ENCODE results near the gene AKAP17A. TPM values are rescaled to one million over a fixed set of nuclear protein-coding genes. Genes with fewer than 3 reads are reported as not detected.

AKAP17A gene, protein sequence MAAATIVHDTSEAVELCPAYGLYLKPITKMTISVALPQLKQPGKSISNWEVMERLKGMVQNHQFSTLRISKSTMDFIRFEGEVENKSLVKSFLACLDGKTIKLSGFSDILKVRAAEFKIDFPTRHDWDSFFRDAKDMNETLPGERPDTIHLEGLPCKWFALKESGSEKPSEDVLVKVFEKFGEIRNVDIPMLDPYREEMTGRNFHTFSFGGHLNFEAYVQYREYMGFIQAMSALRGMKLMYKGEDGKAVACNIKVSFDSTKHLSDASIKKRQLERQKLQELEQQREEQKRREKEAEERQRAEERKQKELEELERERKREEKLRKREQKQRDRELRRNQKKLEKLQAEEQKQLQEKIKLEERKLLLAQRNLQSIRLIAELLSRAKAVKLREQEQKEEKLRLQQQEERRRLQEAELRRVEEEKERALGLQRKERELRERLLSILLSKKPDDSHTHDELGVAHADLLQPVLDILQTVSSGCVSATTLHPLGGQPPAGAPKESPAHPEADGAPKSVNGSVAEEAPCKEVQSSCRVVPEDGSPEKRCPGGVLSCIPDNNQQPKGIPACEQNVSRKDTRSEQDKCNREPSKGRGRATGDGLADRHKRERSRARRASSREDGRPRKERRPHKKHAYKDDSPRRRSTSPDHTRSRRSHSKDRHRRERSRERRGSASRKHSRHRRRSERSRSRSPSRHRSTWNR
- polyA plus RNA-seq (2013, experiment 1 of 2) = 23.8 TPM
- 23.8 TPM for polyA plus RNA-seq (2013, experiment 2 of 2)

- Histone ChIP-seq H4K5ac (ENCODE audit: low read length) (no peak within 1 kb of the TSS), H3K9ac (ENCODE audit: low read length) (peak within 1 kb of the TSS; percentile 95), H3K56ac (ENCODE audit: low read length) (peak within 1 kb of the TSS; percentile 97), H2BK5ac (ENCODE audit: low read length) (no peak within 1 kb of the TSS), H3K23ac (ENCODE audit: low read length) (peak within 1 kb of the TSS; percentile 66), H3K18ac (ENCODE audit: low read length) (peak within 1 kb of the TSS; percentile 88), H2BK15ac (replicated peaks; ENCODE audit: low read depth) (no peak within 1 kb of the TSS), H2BK120ac (ENCODE audit: low read depth, low read length) (peak within 1 kb of the TSS; percentile 3), H4K8ac (ENCODE audit: low read depth, low read length) (no peak within 1 kb of the TSS), H3K36me3 (ENCODE audit: control insufficient read depth, insufficient read depth, low read length) (peaks cover 11% of the 10 kb centered on the region), H3K4ac (ENCODE audit: low read depth, low read length) (no peak within 1 kb of the TSS), H3K79me2 (ENCODE audit: control insufficient read depth, insufficient read depth, low read length) (peaks cover 41% of the 10 kb centered on the region), H3K4me3 (ENCODE audit: low read length) (peak within 1 kb of the TSS; percentile 92), H3K4me2 (ENCODE audit: low read length) (peak within 1 kb of the TSS; percentile 64), H3K27ac (ENCODE audit: low read depth, low read length) (peak within 1 kb of the TSS; percentile 70), H3K79me1 (ENCODE audit: low read length) (peaks cover 19% of the 10 kb centered on the region), H2AK5ac (ENCODE audit: low read length) (no peak within 1 kb of the TSS), H3K27me3 (ENCODE audit: insufficient read depth, low read length, poor library complexity) (no peaks in the 10 kb centered on the region), H3K4me1 (ENCODE audit: control insufficient read depth, low read depth, low read length) (no peaks in the 10 kb centered on the region)
- peak; percentile 98 for DNase-seq
- 80% methylated on average over 1 of the region's 66 CpGs for WGBS (ENCODE audit: extremely low coverage, insufficient coverage, low lambda C conversion rate)
Measured at GRCh38 chrX:1591102-1591862, at the start of gene AKAP17A. TSS of gene AKAP17A (plus strand) at chrX:1591604. CDS start at chrX:1593463, 1,859 bp downstream.

- Histone ChIP-seq H2BK5ac (ENCODE audit: low read length) (no peak overlapping the region), H3K79me2 (ENCODE audit: control insufficient read depth, insufficient read depth, low read length) (no peaks in the 10 kb centered on the region), H2BK15ac (replicated peaks; ENCODE audit: low read depth) (no peak overlapping the region), H3K27me3 (ENCODE audit: insufficient read depth, low read length, poor library complexity) (no peaks in the 10 kb centered on the region), H4K8ac (ENCODE audit: low read depth, low read length) (no peak overlapping the region), H3K18ac (ENCODE audit: low read length) (no peak overlapping the region), H3K4me2 (ENCODE audit: low read length) (no peak overlapping the region), H4K5ac (ENCODE audit: low read length) (no peak overlapping the region), H3K36me3 (ENCODE audit: control insufficient read depth, insufficient read depth, low read length) (no peaks in the 10 kb centered on the region), H3K9ac (ENCODE audit: low read length) (no peak overlapping the region), H3K4ac (ENCODE audit: low read depth, low read length) (no peak overlapping the region), H3K4me3 (ENCODE audit: low read length) (no peak overlapping the region), H3K79me1 (ENCODE audit: low read length) (no peaks in the 10 kb centered on the region), H3K23ac (ENCODE audit: low read length) (no peak overlapping the region), H3K56ac (ENCODE audit: low read length) (no peak overlapping the region), H2BK120ac (ENCODE audit: low read depth, low read length) (no peak overlapping the region), H2AK5ac (ENCODE audit: low read length) (no peak overlapping the region), H3K4me1 (ENCODE audit: control insufficient read depth, low read depth, low read length) (no peaks in the 10 kb centered on the region), H3K27ac (ENCODE audit: low read depth, low read length) (no peak overlapping the region)
- DNase-seq = no peak
- WGBS (ENCODE audit: extremely low coverage, insufficient coverage, low lambda C conversion rate) = no CpG with 5 or more reads among the region's 22 CpGs
Measured at GRCh38 chrX:1542994-1543725, 48.2 kb upstream of the AKAP17A start.

- WGBS (ENCODE audit: extremely low coverage, insufficient coverage, low lambda C conversion rate) = no CpG with 5 or more reads among the region's 2 CpGs
- H3K36me3 ChIP-seq (ENCODE audit: control insufficient read depth, insufficient read depth, low read length) = no peaks in the 10 kb centered on the region
- no peak overlapping the region for H2BK120ac ChIP-seq (ENCODE audit: low read depth, low read length)
- H2BK5ac ChIP-seq (ENCODE audit: low read length) = no peak overlapping the region
- no peaks in the 10 kb centered on the region for H3K27me3 ChIP-seq (ENCODE audit: insufficient read depth, low read length, poor library complexity)
- H4K5ac ChIP-seq (ENCODE audit: low read length) = no peak overlapping the region
- H3K4me1 ChIP-seq (ENCODE audit: control insufficient read depth, low read depth, low read length) = no peaks in the 10 kb centered on the region
- DNase-seq = no peak
- H3K23ac ChIP-seq (ENCODE audit: low read length) = no peak overlapping the region
- no peak overlapping the region for H3K4me3 ChIP-seq (ENCODE audit: low read length)
- H3K18ac ChIP-seq (ENCODE audit: low read length) = no peak overlapping the region
- H4K8ac ChIP-seq (ENCODE audit: low read depth, low read length) = no peak overlapping the region
- no peaks in the 10 kb centered on the region for H3K79me2 ChIP-seq (ENCODE audit: control insufficient read depth, insufficient read depth, low read length)
- H3K79me1 ChIP-seq (ENCODE audit: low read length) = no peaks in the 10 kb centered on the region
- no peak overlapping the region for H3K56ac ChIP-seq (ENCODE audit: low read length)
- no peak overlapping the region for H2BK15ac ChIP-seq (replicated peaks; ENCODE audit: low read depth)
- H3K4me2 ChIP-seq (ENCODE audit: low read length) = no peak overlapping the region
- no peak overlapping the region for H2AK5ac ChIP-seq (ENCODE audit: low read length)
- H3K9ac ChIP-seq (ENCODE audit: low read length) = no peak overlapping the region
- no peak overlapping the region for H3K27ac ChIP-seq (ENCODE audit: low read depth, low read length)
- no peak overlapping the region for H3K4ac ChIP-seq (ENCODE audit: low read depth, low read length)
Measured at GRCh38 chrX:1545776-1546408, 45.5 kb upstream of the AKAP17A start.

- Histone ChIP-seq H3K23ac (ENCODE audit: low read length) (no peak overlapping the region), H3K18ac (ENCODE audit: low read length) (no peak overlapping the region), H3K27me3 (ENCODE audit: insufficient read depth, low read length, poor library complexity) (no peaks in the 10 kb centered on the region), H2BK5ac (ENCODE audit: low read length) (no peak overlapping the region), H3K9ac (ENCODE audit: low read length) (no peak overlapping the region), H3K79me2 (ENCODE audit: control insufficient read depth, insufficient read depth, low read length) (no peaks in the 10 kb centered on the region), H3K4me2 (ENCODE audit: low read length) (no peak overlapping the region), H2BK120ac (ENCODE audit: low read depth, low read length) (no peak overlapping the region), H2BK15ac (replicated peaks; ENCODE audit: low read depth) (no peak overlapping the region), H3K56ac (ENCODE audit: low read length) (no peak overlapping the region), H3K36me3 (ENCODE audit: control insufficient read depth, insufficient read depth, low read length) (no peaks in the 10 kb centered on the region), H3K79me1 (ENCODE audit: low read length) (no peaks in the 10 kb centered on the region), H3K4me3 (ENCODE audit: low read length) (no peak overlapping the region), H4K5ac (ENCODE audit: low read length) (no peak overlapping the region), H4K8ac (ENCODE audit: low read depth, low read length) (no peak overlapping the region), H3K4me1 (ENCODE audit: control insufficient read depth, low read depth, low read length) (no peaks in the 10 kb centered on the region), H3K4ac (ENCODE audit: low read depth, low read length) (no peak overlapping the region), H3K27ac (ENCODE audit: low read depth, low read length) (no peak overlapping the region), H2AK5ac (ENCODE audit: low read length) (no peak overlapping the region)
- no peak for DNase-seq
- no CpG with 5 or more reads among the region's 18 CpGs for WGBS (ENCODE audit: extremely low coverage, insufficient coverage, low lambda C conversion rate)
Measured at GRCh38 chrX:1546691-1547251, 44.6 kb upstream of the AKAP17A start.

Measured in mesendoderm (in vitro differentiated cells).